HepG2 (cell line): ENCODE data around the gene FUBP3. TPM values are rescaled to one million over a fixed set of nuclear protein-coding genes. Genes with fewer than 3 reads are reported as not detected.

ENCODE experiments used
- ATAC-seq: fragments of 200-7000 bp; cut with Tn5 transposase; 3 replicates; pipeline ENCODE4 v1.9.1; 2020; ENCODE audit warnings: mild to moderate bottlenecking, moderate library complexity
- BruUV-seq: library from RNA; stranded (reverse); fragments of 400-500 nt; replicated peaks from 2 replicates; lab custom pipeline; 2021; lab: Mats Ljungman, UMichigan
- CTCF ChIA-PET: fragments of 300-600 bp; formaldehyde crosslinking; extraction: SDS; loops from one replicate; lab custom pipeline; 2021; ENCODE audit warnings: low total read pairs, inconsistent platforms, low intra/inter-chr PET ratio; lab: Yijun Ruan, JAX
- POLR2A ChIA-PET: fragments of 350-600 bp; sonication (Branson Sonifier 250); formaldehyde crosslinking; loops from one replicate; lab custom pipeline; 2020; ENCODE audit warnings: antibody characterized with exemption, inconsistent platforms; lab: Yijun Ruan, JAX
- DNase-seq: peaks from one replicate; pipeline ENCODE4 v3.0.0-alpha.2; 2015; ENCODE audit warnings: low spot score
- FAIRE-seq: peaks from 3 replicates; lab custom pipeline; 2011; peaks lifted over from hg19 to GRCh38; lab: Jason Lieb, UNC
- H2AFZ ChIP-seq: one replicate; pipeline ENCODE4 v1.6.1; 2011; ENCODE audit warnings: low read length, inconsistent platforms
- H3K27ac ChIP-seq: fragments of 300-600 bp; 3 replicates; pipeline ENCODE4 v1.8.0; 2011; ENCODE audit warnings: mixed run types, mild to moderate bottlenecking, mixed read lengths, low read length, inconsistent platforms; ENCODE audit not compliant: insufficient read depth; ENCODE audit errors: extremely low read length
- H3K27me3 ChIP-seq, 2 experiments: fragments of 200-600 bp in 1 of 2; 2 replicates in 1 of 2; 3 replicates in 1 of 2; pipeline versions ENCODE4 v1.6.0 to v1.8.0; 2011; ENCODE audit warnings: low read length in 2 of 2, mild to moderate bottlenecking in 2 of 2, moderate library complexity in 2 of 2, inconsistent platforms in 1 of 2; ENCODE audit not compliant: insufficient read depth in 2 of 2, control insufficient read depth in 1 of 2
- H3K36me3 ChIP-seq, 2 experiments: fragments of 200-600 bp in 1 of 2; replicated peaks in 1 of 2; 2 replicates in 1 of 2; 3 replicates in 1 of 2; pipeline versions ENCODE4 v1.5.1 to v1.8.0; 2011; ENCODE audit warnings: low read length in 2 of 2, inconsistent platforms in 1 of 2; ENCODE audit not compliant: insufficient read depth in 2 of 2, control insufficient read depth in 1 of 2
- H3K4me1 ChIP-seq: 2 replicates; pipeline ENCODE4 v1.5.1; 2012; ENCODE audit warnings: low read length, inconsistent platforms; ENCODE audit not compliant: insufficient read depth
- H3K4me2 ChIP-seq: 2 replicates; pipeline ENCODE4 v1.6.0; 2011; ENCODE audit warnings: low read depth, low read length, inconsistent platforms
- H3K4me3 ChIP-seq, 3 experiments: fragments of 200-600 bp in 1 of 3; sonication (generic), shearing (Covaris generic) in 1 of 3; replicated peaks in 1 of 3; 2 replicates each; pipeline ENCODE4 v1.5.1; 2011 to 2016; ENCODE audit warnings: low read length in 3 of 3, inconsistent platforms in 2 of 3, low read depth in 2 of 3, mild to moderate bottlenecking in 2 of 3, control low read depth in 1 of 3, mixed read lengths in 1 of 3; ENCODE audit not compliant: insufficient read depth in 1 of 3
- H3K79me2 ChIP-seq: one replicate; pipeline ENCODE4 v1.6.1; 2011; ENCODE audit warnings: low read length, inconsistent platforms; ENCODE audit not compliant: insufficient read depth
- H3K9ac ChIP-seq: 2 replicates; pipeline ENCODE4 v1.6.0; 2011; ENCODE audit warnings: mild to moderate bottlenecking, low read depth, low read length, inconsistent platforms; ENCODE audit not compliant: insufficient read depth
- H3K9me3 ChIP-seq: 2 replicates; pipeline ENCODE4 v1.5.1; 2012; ENCODE audit warnings: mild to moderate bottlenecking, low read length
- H4K20me1 ChIP-seq: 2 replicates; pipeline ENCODE4 v1.6.0; 2011; ENCODE audit warnings: inconsistent platforms, mild to moderate bottlenecking, low read length, moderate library complexity; ENCODE audit not compliant: insufficient read depth
- ATF1 ChIP-seq: IDR thresholded peaks from 2 replicates; pipeline ENCODE4 v1.6.1; 2016; ENCODE audit warnings: mild to moderate bottlenecking, control low read depth
- ELF1 ChIP-seq: sonication (generic); formaldehyde crosslinking; IDR thresholded peaks from 2 replicates; pipeline ENCODE4 v1.4.0; 2020; ENCODE audit warnings: missing genetic modification reagents
- SMYD3 ChIP-seq: sonication (generic); formaldehyde crosslinking; IDR thresholded peaks from 2 replicates; pipeline ENCODE4 v1.8.1; 2023; ENCODE audit warnings: mild to moderate bottlenecking, missing genetic modification reagents
- THAP8 ChIP-seq: sonication (generic); formaldehyde crosslinking; IDR thresholded peaks from 2 replicates; pipeline ENCODE4 v1.5.1; 2020; ENCODE audit warnings: missing genetic modification reagents, mild to moderate bottlenecking, borderline replicate concordance
- ZNF350 ChIP-seq: sonication (generic); formaldehyde crosslinking; IDR thresholded peaks from 2 replicates; pipeline ENCODE4 v1.4.0; 2020; ENCODE audit warnings: mild to moderate bottlenecking, low read depth, missing genetic modification reagents, borderline replicate concordance
- ZNF629 ChIP-seq: sonication (generic); formaldehyde crosslinking; conservative IDR thresholded peaks from 2 replicates; pipeline ENCODE4 v1.5.0; 2020; ENCODE audit warnings: missing genetic modification reagents
- ZNF687 ChIP-seq: sonication (generic); formaldehyde crosslinking; IDR thresholded peaks from 2 replicates; pipeline ENCODE4 v1.5.1; 2020; ENCODE audit warnings: mild to moderate bottlenecking, missing genetic modification reagents, moderate library complexity
- WGBS: methylation state at CpG from one replicate; pipeline ENCODE4 v1.1.6; 2017; ENCODE audit warnings: low lambda C conversion rate; 5-methylcytosine and 5-hydroxymethylcytosine counted together
- in situ Hi-C: cut with HindIII; loops from 2 replicates; pipeline ENCODE4 v1.10.0; 2017; ENCODE audit warnings: low pct_unique_long_range_greater_than_20kb; ENCODE audit not compliant: extremely low pct_ligation_motif_present
- intact Hi-C: fragments of 100-400 bp; cut with micrococcal nuclease; formaldehyde crosslinking; loops from one replicate; pipeline ENCODE4 v1.10.0; 2022; ENCODE audit not compliant: unreplicated experiment
- polyA plus RNA-seq, 8 experiments: library from polyadenylated mRNA; depleted of rRNA in 3 of 8; stranded (reverse) in 7 of 8; unstranded in 1 of 8; fragments of >200 nt; fragmentation: Illumina TruSeq in 4 of 8; extraction: Trizol in 4 of 8; gene quantifications; 2 replicates each; pipeline versions ENCODE4 v1.2.1 to v1.2.3, GENCODE V29; 2011 to 2016; ENCODE audit warnings: low read depth in 4 of 8, missing spikeins in 1 of 8, mixed read lengths in 1 of 8; ENCODE audit not compliant: insufficient read depth in 1 of 8
- total RNA-seq, 5 experiments: library from RNA; depleted of rRNA; stranded (reverse); fragments of >200 nt; fragmentation: Illumina TruSeq; extraction: Trizol; gene quantifications; 2 replicates each; pipeline ENCODE4 v1.2.3, GENCODE V29; 2016; ENCODE audit warnings: low read depth in 1 of 5
- TF ChIP-seq, protein P1 (sequence below): sonication (generic); formaldehyde crosslinking; IDR thresholded peaks from 2 replicates; pipeline ENCODE4 v1.4.0; 2020; ENCODE audit warnings: missing genetic modification reagents, borderline replicate concordance
- TF ChIP-seq, protein P2 (sequence below), 2 experiments: sonication (generic) in 1 of 2; formaldehyde crosslinking in 1 of 2; IDR thresholded peaks; 2 replicates each; pipeline versions ENCODE4 v1.6.1 to v1.9.0; 2014 to 2022; ENCODE audit warnings: antibody characterized with exemption in 1 of 2, borderline replicate concordance in 1 of 2, inconsistent platforms in 1 of 2, low read depth in 1 of 2, missing genetic modification reagents in 1 of 2

The FUBP3 gene
- total and polyA plus RNA-seq, 2 of the 13 experiments (the other 11 are each of a cell fraction or from before 2014, with no cell fraction given) = 28.7 to 40.0 TPM

- TF ChIP-seq, protein P1, sequence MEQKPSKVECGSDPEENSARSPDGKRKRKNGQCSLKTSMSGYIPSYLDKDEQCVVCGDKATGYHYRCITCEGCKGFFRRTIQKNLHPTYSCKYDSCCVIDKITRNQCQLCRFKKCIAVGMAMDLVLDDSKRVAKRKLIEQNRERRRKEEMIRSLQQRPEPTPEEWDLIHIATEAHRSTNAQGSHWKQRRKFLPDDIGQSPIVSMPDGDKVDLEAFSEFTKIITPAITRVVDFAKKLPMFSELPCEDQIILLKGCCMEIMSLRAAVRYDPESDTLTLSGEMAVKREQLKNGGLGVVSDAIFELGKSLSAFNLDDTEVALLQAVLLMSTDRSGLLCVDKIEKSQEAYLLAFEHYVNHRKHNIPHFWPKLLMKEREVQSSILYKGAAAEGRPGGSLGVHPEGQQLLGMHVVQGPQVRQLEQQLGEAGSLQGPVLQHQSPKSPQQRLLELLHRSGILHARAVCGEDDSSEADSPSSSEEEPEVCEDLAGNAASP (CRISPR knock-in tag) = no peak
- TF ChIP-seq ELF1 (CRISPR knock-in tag) = peak; percentile 28; the same call in 1 of the 2 replicates
- TF ChIP-seq ZNF350 (CRISPR knock-in tag) = peak; percentile 65
- TF ChIP-seq ATF1 (CRISPR knock-in tag) = peak; percentile 51
These were observed 30.2 kb upstream of the FUBP3 start (continued) for GRCh38 chr9:130549093-130549735.

DNA sequence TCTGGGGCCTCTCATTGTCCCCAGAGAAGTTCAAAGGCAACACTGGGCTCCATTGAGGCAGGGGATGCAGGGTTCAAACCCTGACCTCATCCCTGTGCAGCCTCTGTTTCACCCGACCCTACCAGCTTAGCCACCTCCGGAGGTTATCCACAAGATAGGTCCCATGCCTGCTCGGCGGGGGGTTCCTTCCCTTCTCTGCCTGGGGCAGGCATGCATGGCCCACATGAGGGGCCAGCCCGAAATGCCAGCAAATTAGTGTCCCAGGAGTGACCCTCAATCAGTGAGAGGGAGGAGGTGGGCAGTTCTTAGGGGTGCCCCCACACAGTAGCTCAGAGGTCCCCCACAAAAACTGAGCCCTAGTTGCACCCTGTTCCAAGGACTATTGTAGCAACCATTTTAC lies 24.8 kb upstream of the FUBP3 start:
- no peaks in the 10 kb centered on the region for H3K79me2 ChIP-seq
- H4K20me1 ChIP-seq = no peaks in the 10 kb centered on the region
- H2AFZ ChIP-seq = no peak overlapping the region
- ATAC-seq = no peak; the same call in 2 of the 3 replicates
- H3K9me3 ChIP-seq = no peaks in the 10 kb centered on the region
- DNase-seq = no peak
- ChIA-PET POLR2A (no interaction called here), CTCF (no interaction called here)
- WGBS = 59% methylated on average over 4 of the region's 5 CpGs
- in situ Hi-C loops (no loop called here), intact Hi-C loops (no loop called here)
- no peak for FAIRE-seq
- H3K4me2 ChIP-seq = no peak overlapping the region
- H3K27ac ChIP-seq = no peak overlapping the region
- H3K4me1 ChIP-seq = peaks cover 14% of the 10 kb centered on the region
- H3K27me3 ChIP-seq = peaks cover 0 to 11% of the 10 kb centered on the region in 2 experiments; a peak in 3 of 5 replicates
- no TSS peak for BruUV-seq
- H3K9ac ChIP-seq = no peak overlapping the region
- no peak overlapping the region for H3K4me3 ChIP-seq
- no peaks in the 10 kb centered on the region for H3K36me3 ChIP-seq
- TF ChIP-seq THAP8 (no peak), ZNF629 (no peak), SMYD3 (CRISPR knock-in tag) (no peak), ZNF687 (CRISPR knock-in tag) (no peak)
- TF ChIP-seq, protein P2, sequence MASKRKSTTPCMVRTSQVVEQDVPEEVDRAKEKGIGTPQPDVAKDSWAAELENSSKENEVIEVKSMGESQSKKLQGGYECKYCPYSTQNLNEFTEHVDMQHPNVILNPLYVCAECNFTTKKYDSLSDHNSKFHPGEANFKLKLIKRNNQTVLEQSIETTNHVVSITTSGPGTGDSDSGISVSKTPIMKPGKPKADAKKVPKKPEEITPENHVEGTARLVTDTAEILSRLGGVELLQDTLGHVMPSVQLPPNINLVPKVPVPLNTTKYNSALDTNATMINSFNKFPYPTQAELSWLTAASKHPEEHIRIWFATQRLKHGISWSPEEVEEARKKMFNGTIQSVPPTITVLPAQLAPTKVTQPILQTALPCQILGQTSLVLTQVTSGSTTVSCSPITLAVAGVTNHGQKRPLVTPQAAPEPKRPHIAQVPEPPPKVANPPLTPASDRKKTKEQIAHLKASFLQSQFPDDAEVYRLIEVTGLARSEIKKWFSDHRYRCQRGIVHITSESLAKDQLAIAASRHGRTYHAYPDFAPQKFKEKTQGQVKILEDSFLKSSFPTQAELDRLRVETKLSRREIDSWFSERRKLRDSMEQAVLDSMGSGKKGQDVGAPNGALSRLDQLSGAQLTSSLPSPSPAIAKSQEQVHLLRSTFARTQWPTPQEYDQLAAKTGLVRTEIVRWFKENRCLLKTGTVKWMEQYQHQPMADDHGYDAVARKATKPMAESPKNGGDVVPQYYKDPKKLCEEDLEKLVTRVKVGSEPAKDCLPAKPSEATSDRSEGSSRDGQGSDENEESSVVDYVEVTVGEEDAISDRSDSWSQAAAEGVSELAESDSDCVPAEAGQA (IDR thresholded peaks at IDR 0.05; ENCODE audit: low read depth) = no peak
- TF ChIP-seq, protein P2 (CRISPR knock-in tag; IDR thresholded peaks at IDR 0.05; ENCODE audit: borderline replicate concordance) = no peak
